GM19468 (cell line): Measurements from ENCODE around the gene EPB42.

Experiments
- ATAC-seq: cut with Tn5 transposase; IDR thresholded peaks from one replicate; pipeline ENCODE4 v1.9.1; 2021; ENCODE audit warnings: mild to moderate bottlenecking, moderate library complexity, moderate number of reproducible peaks; ENCODE audit not compliant: unreplicated experiment; ENCODE audit errors: extremely low read depth

Gene EPB42

GRCh38 chr15:43220991-43221403 lies at the start of gene EPB42:
TSS of gene EPB42 (minus strand) at chr15:43221018. CDS start at chr15:43220825, 193 bp downstream.
- ATAC-seq, result no peak

DNA sequence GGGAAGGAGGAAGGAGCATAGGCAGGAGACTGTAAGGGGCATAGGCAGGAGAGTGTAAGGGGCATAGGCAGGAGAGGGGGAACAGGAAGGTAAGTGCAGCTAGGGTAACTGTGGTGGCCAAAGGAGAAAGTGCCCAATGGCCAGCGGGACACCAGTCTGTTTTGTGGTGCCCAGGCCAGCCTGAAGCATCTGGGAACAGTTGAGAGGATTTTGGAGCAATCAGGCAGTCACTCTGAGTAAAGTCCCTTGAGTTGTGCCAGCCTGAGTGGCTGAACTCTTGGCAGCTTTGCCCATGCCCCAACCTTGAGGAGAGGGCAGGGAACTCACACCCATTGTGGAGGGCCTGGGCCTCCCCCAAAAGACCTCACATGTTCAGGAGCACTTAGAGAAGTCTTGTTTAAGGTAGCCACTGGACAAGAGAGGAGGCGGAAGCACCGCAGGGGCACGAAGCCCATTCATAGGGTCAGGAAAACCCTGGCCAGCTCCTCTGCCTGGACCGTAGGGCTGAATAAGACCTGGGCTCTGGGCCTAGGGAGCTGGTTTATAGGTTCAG lies 49.4 kb upstream of the EPB42 start:
- ATAC-seq, result no peak

DNA sequence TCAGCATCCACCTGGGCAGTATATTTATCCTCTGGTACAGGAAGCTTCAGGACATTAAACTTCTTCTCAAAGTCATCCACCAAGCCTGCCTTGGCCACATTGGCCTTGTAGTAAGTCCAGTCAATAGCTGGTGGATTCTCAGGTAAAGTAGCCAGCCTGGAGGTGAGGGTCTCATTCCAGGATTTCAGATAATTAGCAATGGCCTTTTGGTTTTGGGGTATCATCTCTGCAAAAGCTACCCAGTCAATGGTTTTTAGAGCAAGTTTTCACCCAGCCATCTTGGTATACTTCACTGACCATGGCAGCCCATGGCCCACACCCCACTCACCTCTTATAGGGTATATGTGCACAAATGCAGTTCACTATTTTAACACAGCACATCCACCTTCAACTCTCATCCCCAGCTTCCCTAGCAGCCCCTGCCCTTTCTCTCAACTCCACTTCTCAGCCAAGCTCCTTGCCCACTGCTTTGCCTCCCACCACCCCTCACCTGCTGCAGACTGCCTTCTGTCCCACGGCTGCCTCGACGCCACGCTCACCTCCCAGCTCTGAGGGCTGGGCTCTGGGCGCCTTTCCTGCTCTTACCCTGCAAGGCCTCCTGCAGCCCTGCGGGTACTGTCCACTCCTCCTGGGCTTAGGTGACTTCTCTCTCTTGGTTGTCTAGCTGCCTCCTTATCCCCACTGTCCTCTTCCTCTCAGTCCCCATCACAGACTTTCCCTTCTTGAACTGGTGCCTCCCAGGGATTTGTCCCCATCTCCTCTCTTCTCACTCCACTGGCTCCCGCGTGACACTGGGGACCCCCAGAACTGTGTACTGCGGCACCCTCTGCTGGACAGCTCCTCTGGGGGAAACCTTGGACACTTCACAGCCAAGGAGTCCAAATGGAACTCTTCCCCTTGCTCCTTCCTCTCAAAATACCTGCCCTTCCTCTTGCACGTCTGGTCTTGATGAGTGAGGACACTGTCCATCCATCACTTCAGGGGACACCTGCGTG lies 47.6 kb upstream of the EPB42 start:
- ATAC-seq, result no peak

DNA sequence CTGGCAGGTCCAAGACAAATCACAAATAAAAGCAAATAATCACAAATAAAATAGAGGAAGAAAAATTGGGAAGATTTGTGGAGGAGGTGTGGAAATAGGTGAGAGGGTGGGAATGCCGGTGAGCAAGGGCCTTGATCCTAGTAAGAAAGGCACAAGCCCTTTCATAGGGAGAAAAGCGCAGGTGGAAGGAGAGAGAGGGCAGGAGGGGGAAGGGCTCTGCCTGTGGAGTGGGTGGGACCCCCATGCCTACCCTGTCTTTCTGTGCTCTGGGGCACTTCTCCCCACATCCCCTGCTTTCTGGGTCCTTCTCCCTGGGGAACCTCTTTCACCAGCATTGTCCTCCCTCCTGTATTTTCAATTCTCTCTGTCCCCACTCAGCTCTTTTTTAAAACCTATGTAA lies 46.6 kb upstream of the EPB42 start:
- no peak for ATAC-seq

- ATAC-seq, result no peak
Observed at GRCh38 chr15:43266834-43267233, 46.0 kb upstream of the EPB42 start, which contains the start of gene TGM5. TSS of gene TGM5 (minus strand) at chr15:43266928. CDS start at chr15:43266849, 79 bp downstream.

DNA sequence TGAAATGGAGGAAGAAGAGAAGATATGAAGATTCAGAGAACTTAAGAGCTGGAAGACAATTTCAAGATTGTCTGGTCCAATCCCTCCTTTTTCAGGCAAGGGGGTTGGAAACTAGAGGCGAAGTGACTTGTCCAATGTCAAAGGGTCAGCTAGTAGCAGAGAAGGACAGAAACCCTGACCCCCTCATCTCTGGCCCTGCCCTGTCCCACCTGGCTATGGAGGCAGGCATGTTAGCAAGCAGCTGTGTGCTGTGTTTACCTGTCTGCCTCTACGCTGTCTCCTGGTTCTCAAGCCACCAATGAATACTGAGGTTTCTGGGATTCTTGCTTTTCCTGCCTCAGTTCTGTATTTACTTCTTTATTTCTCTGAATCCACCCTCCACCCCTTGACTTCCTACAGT lies 45.6 kb upstream of the EPB42 start:
- ATAC-seq, result no peak

GRCh38 chr15:43260011-43260615 lies 39.3 kb upstream of the EPB42 start:
- no peak for ATAC-seq

GRCh38 chr15:43258781-43259180 lies 38.0 kb upstream of the EPB42 start:
- ATAC-seq, result no peak

GRCh38 chr15:43256341-43256740 lies 35.5 kb upstream of the EPB42 start:
- ATAC-seq, result no peak

DNA sequence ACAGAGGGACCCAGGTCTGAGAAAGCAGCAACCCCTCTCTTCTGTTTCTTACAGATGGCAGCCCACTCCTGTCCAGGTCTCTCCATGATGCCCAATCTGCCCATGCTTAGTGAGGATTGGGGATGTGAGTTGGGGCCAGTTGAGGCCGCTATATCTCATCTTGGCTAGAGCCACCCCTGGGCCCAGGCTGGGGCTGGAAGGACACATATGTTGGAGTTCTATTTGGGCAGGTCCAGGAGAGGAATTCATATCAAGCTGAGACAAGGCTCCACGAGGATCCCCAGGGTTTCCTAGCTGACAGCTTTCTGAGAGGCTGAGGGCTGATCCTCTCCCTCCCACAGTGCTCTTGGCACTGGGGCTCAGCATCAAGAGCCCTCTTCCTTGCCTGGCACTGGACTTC lies 34.6 kb upstream of the EPB42 start:
- ATAC-seq, result no peak

DNA sequence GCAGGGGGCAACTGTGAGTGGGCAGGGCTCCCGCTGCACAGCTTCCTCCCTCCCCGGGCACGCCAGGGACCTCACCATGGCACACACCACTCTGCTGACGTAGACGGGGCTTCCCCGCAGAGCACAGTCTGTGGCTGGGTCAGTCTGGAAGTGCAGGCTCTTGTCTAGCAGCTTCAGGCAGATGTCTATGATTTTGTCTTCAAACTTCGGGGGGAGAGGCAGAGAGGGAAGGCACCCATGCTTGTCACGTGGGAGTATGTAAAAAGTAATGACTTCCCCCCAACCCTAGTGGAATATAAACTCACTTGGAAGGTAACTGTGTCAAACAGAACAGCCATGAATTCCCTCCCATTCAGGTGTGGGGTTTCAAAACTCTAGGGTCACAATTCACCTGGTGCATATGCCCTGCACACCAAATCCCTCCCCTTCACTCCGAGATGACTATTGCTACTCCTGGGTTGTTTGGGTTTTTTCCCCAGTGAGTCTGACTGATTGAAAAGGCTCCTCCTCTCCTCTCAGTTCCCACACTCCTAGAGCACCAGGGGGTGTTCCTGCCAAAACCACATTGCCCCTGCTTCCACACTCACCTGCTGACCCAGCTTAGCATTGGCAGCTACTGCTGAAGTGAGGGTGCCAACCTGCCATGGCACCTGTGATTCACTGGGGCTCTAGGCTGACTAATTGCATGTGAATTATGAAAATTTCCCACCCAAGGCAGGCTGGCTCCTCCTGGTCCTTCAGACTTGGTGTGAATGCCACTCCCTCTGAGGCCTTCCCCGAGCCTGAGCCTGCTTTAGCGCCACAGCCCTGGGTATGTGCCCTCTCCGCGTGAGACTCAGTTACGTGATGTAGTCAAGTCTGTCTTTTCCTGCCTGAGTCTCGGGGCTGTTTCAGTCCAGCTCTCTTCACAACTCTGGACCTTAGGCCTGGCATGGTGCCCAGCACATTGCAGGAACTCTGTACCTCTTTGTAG lies 32.9 kb upstream of the EPB42 start:
- no peak for ATAC-seq

- ATAC-seq, result no peak
Observed at GRCh38 chr15:43251871-43252250, 31.0 kb upstream of the EPB42 start.

- ATAC-seq, result no peak
Observed at GRCh38 chr15:43251185-43251870, 30.5 kb upstream of the EPB42 start.

DNA sequence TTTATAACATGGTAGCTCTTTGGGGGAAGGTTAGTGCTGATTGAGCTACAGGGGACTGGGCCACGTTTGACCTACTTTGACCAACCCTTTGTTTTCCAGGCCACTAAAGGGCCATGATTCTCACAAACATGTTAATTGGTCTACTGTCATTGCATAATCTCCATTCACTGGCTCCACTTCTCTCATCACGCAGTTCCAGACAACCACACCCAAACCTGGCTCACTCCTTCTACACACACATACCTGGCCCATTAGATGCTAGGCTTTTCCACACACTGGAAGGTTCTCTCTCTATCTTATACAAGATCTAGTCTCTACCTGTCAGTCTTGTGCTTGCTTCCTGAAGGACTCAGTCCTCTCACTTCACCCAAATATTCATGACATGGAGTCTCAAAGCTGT lies 30.0 kb upstream of the EPB42 start:
- ATAC-seq, result no peak

DNA sequence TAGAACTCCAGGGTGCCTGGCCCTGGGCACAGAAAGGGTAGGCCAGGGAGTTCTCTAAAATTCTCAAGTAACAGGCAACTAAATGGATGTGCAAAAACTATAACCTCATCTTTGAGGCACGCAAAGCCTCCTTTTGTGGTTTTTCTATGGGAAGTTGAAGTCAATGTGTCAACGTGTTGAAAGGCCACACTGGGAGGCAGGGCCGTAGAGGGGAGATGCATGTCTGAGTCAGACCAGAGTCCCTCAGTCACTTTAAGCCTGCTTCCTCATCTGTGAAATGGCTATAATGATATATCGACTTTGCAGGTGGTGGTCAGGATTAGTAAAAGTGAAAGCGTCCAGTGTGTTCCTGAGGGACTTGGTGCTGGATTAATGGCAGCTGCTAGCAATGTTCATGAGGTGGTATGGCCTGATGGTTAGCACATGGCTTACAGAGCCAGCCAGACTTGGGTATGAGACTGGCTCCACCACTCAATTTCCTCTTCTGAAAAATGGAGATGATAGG lies 28.9 kb upstream of the EPB42 start:
- peak; percentile 19 for ATAC-seq

- ATAC-seq, result peak; percentile 2
Observed at GRCh38 chr15:43249236-43249635, 28.4 kb upstream of the EPB42 start.

DNA sequence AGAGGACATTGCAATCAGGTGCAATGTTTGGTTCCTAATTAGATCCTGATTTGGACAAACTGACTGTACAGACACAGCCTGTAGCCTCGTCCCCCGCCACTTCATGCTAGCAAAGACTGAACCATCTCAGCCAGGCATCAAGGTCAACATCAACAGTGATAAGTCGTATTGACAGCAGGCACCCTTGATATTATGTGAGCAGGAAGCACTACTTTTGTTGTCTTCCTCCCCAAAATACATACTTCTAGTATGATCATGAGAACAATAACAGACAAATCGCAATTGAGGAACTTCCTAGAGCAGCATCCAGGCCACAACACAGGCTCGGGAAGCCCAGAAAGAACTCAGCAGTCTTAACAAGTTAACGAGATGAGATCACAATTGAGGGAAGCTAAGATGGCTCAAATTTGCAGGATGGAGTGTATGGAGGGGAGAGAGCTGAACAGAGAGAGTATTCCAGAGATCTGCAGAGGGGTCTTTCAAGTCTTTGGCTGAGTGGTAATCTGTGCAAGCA lies 25.5 kb upstream of the EPB42 start:
- ATAC-seq, result no peak

DNA sequence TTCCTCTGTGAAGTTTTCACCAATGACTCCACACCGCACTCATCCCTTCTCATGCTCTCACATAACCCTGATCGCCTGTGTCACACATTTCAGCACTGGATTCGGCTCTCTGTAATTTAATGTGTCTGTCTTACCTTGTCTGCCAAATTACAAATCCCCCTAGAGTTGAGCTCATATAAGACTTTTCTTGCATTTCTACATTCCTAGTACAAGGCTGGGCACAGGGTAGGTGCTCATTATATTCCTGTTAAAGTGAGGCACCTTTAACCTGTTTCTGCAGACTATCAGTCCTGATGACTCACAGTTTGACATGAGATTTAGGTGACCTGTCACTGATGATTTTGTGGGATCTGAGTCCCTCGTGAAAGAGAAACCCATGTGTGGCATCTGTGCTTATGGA lies 23.3 kb upstream of the EPB42 start:
- no peak for ATAC-seq

- ATAC-seq, result no peak
Observed at GRCh38 chr15:43243020-43243645, 22.3 kb upstream of the EPB42 start.
